Measurements from ENCODE around the gene UBE2O.

UBE2O gene

DNA sequence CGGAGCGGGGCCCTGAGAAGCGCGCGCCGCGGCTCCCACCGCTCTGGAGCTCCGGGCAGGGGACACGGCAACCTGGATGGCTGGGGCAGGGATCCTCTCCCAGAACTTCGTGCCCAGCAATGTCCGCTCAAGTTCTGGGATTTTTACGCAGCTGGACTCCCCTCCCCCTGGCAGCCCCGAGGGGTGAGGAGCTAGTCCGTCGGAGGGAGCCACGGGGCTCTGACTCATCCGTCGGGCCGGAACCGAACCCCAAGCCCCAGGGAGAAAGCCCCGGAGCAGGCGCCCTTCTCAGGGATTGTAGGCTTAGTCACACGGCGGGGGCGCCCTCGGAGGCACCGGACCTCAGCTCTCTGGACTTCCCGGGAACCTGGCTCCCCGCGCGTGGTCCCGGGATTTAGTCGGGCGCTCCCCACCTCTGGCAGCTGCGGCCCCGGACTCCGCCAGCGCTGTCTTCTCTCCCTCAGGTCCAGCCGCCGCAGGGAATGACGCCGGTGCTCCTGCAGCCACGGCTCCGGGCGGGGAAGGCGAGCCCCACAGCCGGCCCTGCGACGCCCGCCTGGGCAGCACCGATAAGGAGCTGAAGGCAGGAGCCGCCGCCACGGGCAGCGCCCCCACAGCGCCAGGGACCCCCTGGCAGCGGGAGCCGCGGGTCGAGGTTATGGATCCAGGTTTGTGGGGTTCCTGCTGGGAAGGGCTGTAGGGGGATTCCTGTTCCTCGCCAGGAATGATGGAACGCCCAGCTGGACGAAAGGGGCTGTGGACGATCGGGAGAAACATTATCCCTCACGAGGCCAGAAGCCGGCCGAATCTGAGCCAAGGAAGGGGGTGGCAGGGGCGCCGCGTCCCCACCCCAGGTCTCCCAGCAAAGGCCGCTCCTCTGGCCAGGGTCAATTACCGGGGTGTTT, 67.7 kb downstream of the UBE2O start:
- peak; percentile 77 to 91 for DNase-seq (ENCODE audit: low read depth in 2 of 2)
- H3K4me3 ChIP-seq (replicated peaks in 1 of 2; ENCODE audit: low read depth in 2 of 2, low read length in 2 of 2) = peak overlapping the region; percentile 68 to 88
- TF ChIP-seq CTCF (IDR thresholded peaks at IDR 0.05; ENCODE audit: low read depth, low read length) = no peak

GRCh38 chr17:76384222-76384986, 68.5 kb downstream of the UBE2O start, which contains the start of gene SPHK1:
SPHK1 (plus strand) TSS chr17:76384609; CDS start chr17:76385645, 1,036 bp downstream.
- peak; percentile 81 to 90 for DNase-seq (ENCODE audit: low read depth in 2 of 2)
- TF ChIP-seq CTCF (IDR thresholded peaks at IDR 0.05; ENCODE audit: low read depth, low read length) = no peak
- peak within 1 kb of the TSS; percentile 68 to 88 for H3K4me3 ChIP-seq (replicated peaks in 1 of 2; ENCODE audit: low read depth in 2 of 2, low read length in 2 of 2)

DNA sequence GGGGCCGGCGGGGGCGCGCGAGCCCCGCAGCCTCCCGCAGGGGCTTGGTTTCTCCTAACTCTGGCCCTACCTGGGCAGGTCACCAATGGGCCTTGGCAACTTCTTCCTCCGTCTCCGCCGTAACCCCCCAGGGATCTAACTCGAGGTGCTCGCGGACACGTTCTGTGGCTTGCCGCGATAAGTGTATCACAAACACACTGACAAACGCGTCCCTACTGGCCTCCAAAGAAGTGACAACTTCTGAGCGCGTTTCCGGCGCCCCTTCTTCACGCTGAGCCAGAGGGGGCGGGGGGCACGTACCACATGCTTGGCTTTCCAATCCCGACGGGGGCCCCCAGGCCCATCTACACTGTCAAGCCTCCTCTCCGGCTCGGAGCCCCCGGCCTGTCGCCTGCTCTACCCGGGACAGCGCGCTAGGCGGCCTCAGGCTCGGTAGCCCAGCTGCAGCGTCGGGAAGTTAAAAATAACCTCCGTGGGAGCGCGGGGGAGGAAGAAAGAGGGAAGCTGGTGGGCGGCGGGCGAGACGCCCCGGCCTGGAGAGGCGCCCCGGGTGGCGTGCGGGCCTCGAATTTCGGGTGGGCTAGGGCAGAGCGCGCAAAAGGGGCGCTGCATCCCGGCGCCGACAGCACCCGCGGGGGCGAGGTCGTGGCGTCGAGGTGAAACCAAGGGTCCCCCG, 69.3 kb downstream of the UBE2O start:
- peak; percentile 60 to 68 for DNase-seq (ENCODE audit: low read depth in 2 of 2)
- TF ChIP-seq CTCF (IDR thresholded peaks at IDR 0.05; ENCODE audit: low read depth, low read length) = peak; percentile 35
- peak overlapping the region; percentile 65 to 88 for H3K4me3 ChIP-seq (replicated peaks in 1 of 2; ENCODE audit: low read depth in 2 of 2, low read length in 2 of 2)

DNA sequence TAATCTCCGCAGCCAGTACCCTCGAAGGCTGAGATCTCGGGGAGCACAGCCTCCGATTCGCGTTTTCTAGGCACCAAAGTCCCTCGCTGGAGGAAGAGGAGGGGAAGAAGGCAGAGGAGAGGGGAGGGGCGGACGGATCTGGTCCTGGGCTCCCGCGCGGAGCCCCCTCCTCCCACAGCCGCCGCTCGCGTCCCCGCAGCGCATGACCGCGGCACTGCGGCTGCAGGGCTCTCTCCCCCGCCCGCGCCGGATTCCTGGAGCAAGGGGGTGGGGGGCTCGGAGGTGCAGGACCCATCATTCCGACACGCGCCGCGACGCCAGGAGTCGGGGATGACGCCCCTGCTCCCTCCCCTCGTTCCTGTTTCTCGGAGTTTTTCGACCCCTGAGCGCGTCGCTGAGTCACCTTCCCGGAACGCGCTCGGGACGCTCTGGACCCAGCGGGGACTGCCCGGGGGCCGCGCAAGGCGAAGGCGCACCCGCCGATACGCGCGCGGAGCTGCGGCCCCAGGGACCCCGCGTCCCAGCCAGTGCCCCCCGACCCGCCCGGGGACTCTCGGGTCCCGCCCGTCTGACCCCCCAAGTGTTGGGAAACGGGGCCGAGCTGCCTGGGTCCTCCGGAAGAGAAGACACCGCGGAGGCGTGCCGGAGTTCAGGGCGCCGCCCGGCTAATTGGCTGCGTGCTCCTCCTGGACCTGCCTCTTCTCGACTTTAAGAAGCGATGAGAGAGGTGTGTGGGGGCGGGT, 70.0 kb downstream of the UBE2O start:
- no peak for TF ChIP-seq CTCF (IDR thresholded peaks at IDR 0.05; ENCODE audit: low read depth, low read length)
- DNase-seq (ENCODE audit: low read depth in 2 of 2) = peak; percentile 73 to 79
- peak overlapping the region; percentile 65 to 88 for H3K4me3 ChIP-seq (replicated peaks in 1 of 2; ENCODE audit: low read depth in 2 of 2, low read length in 2 of 2)

GRCh38 chr17:76382351-76382802, 70.6 kb downstream of the UBE2O start:
- peak overlapping the region; percentile 65 to 88 for H3K4me3 ChIP-seq (replicated peaks in 1 of 2; ENCODE audit: low read depth in 2 of 2, low read length in 2 of 2)
- TF ChIP-seq CTCF (IDR thresholded peaks at IDR 0.05; ENCODE audit: low read depth, low read length) = no peak
- peak; percentile 47 to 77 for DNase-seq (ENCODE audit: low read depth in 2 of 2)
